GM12878 (cell line): ENCODE data around the gene CHD9. TPM values are rescaled to one million over a fixed set of nuclear protein-coding genes. Genes with fewer than 3 reads are reported as not detected.

Experiments
- CBFB ChIP-seq: IDR thresholded peaks from 2 replicates; pipeline ENCODE4 v1.6.1; 2016; ENCODE audit warnings: antibody characterized with exemption, low read depth
- EED ChIP-seq: sonication (generic); IDR thresholded peaks from 2 replicates; pipeline ENCODE4 v1.6.1; 2016; ENCODE audit warnings: antibody characterized with exemption, low read depth
- EGR1 ChIP-seq, 2 experiments: IDR thresholded peaks; 1 replicate in 1 of 2; 2 replicates in 1 of 2; pipeline ENCODE4 v1.6.1; 2011 to 2012; ENCODE audit warnings: low read depth in 2 of 2, low read length in 2 of 2, borderline replicate concordance in 1 of 2, mild to moderate bottlenecking in 1 of 2, moderate library complexity in 1 of 2
- NBN ChIP-seq: fragments of 450-650 bp; IDR thresholded peaks from 2 replicates; pipeline ENCODE4 v1.6.1; 2016
- RCOR1 ChIP-seq: conservative IDR thresholded peaks from 2 replicates; pipeline ENCODE4 v1.6.1; 2012; ENCODE audit warnings: low read depth, low read length, improper control_type of control experiment
- SREBF1 ChIP-seq: IDR thresholded peaks from 2 replicates; pipeline ENCODE4 v1.6.1; 2012; ENCODE audit warnings: mild to moderate bottlenecking, low read length
- TAF1 ChIP-seq: IDR thresholded peaks from 2 replicates; pipeline ENCODE4 v1.6.1; 2011; ENCODE audit warnings: mild to moderate bottlenecking, low read depth, low read length, borderline replicate concordance
- polyA plus RNA-seq, 11 experiments: library from polyadenylated mRNA; depleted of rRNA in 4 of 11; unstranded in 6 of 11; stranded (reverse) in 5 of 11; fragments of >200 nt; fragmentation: Nextera tagmentation in 4 of 11; fragmentation: Illumina TruSeq in 1 of 11; extraction: Ambion mirVana in 4 of 11; extraction: Trizol in 1 of 11; gene quantifications; 1 replicate in 1 of 11; 2 replicates in 10 of 11; pipeline versions ENCODE4 v1.2.1 to v1.2.3, GENCODE V29; 2011 to 2016; ENCODE audit warnings: inconsistent platforms in 2 of 11, missing spikeins in 2 of 11, low read depth in 1 of 11
- total RNA-seq, 4 experiments: library from RNA; depleted of rRNA in 3 of 4; stranded (reverse); fragments of >200 nt in 3 of 4; fragmentation: Illumina TruSeq in 1 of 4; extraction: Trizol in 1 of 4; gene quantifications; 2 replicates each; pipeline versions ENCODE4 v1.2.1 to v1.2.3, GENCODE V29; 2013 to 2021
- TF ChIP-seq, protein P1 (sequence below): IDR thresholded peaks from 2 replicates; pipeline ENCODE4 v1.6.1; 2012; ENCODE audit warnings: improper control_type of control experiment, low read depth, low read length; ENCODE audit not compliant: insufficient replicate concordance
- TF ChIP-seq, protein P2 (sequence below): fragments of 450-650 bp; formaldehyde crosslinking; IDR thresholded peaks from 2 replicates; pipeline ENCODE4 v1.4.0; 2022; ENCODE audit warnings: mild to moderate bottlenecking, moderate library complexity

Gene CHD9
- total and polyA plus RNA-seq, 10 of the 15 experiments (the other 5 are each of a cell fraction or from before 2014, with no cell fraction given), result 29.2 to 95.7 (median 54.3) TPM

DNA sequence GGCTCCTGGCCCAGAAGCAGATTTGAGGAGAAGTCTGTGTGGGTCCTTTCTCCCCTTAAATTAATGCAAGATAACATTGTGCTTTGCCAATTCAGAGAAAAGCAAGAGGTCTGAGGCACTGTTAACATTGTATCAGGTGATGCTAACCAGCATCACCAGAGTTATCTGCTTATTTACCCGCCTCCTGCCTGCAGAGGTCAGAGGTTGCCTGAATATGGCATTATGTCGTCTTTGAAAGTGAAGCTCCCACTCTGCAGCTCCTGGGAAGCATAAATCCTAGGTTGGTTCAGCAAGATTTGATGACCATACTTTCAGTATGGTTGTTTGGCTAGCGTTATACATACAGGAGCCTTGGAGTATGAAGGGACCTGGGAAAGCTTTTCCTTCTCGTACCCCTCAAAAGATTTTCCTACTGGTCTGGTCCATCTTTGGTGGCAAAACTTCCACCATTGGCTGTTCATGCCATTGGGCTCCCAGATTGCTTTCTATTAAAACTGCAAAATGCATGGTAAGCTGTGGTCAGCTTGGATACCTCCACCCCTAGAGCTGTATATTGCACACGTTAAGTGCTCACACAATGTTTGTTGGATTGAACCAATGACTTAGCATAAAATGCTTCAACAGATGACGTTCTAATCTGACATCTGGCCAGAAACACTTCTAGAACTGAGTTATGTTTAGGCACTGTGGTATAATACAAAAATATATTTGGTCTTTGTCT, 24.1 kb downstream of the CHD9 start (continued):
- TF ChIP-seq TAF1, result no peak
- no peak for TF ChIP-seq NBN
- TF ChIP-seq EED, result no peak
- no peak for TF ChIP-seq RCOR1
- no peak for TF ChIP-seq SREBF1
- no peak for TF ChIP-seq CBFB
- no peak for TF ChIP-seq EGR1 (IDR thresholded peaks at IDR 0.05; ENCODE audit: borderline replicate concordance in 1 of 2, low read depth in 2 of 2, low read length in 2 of 2)
- TF ChIP-seq, protein P1, sequence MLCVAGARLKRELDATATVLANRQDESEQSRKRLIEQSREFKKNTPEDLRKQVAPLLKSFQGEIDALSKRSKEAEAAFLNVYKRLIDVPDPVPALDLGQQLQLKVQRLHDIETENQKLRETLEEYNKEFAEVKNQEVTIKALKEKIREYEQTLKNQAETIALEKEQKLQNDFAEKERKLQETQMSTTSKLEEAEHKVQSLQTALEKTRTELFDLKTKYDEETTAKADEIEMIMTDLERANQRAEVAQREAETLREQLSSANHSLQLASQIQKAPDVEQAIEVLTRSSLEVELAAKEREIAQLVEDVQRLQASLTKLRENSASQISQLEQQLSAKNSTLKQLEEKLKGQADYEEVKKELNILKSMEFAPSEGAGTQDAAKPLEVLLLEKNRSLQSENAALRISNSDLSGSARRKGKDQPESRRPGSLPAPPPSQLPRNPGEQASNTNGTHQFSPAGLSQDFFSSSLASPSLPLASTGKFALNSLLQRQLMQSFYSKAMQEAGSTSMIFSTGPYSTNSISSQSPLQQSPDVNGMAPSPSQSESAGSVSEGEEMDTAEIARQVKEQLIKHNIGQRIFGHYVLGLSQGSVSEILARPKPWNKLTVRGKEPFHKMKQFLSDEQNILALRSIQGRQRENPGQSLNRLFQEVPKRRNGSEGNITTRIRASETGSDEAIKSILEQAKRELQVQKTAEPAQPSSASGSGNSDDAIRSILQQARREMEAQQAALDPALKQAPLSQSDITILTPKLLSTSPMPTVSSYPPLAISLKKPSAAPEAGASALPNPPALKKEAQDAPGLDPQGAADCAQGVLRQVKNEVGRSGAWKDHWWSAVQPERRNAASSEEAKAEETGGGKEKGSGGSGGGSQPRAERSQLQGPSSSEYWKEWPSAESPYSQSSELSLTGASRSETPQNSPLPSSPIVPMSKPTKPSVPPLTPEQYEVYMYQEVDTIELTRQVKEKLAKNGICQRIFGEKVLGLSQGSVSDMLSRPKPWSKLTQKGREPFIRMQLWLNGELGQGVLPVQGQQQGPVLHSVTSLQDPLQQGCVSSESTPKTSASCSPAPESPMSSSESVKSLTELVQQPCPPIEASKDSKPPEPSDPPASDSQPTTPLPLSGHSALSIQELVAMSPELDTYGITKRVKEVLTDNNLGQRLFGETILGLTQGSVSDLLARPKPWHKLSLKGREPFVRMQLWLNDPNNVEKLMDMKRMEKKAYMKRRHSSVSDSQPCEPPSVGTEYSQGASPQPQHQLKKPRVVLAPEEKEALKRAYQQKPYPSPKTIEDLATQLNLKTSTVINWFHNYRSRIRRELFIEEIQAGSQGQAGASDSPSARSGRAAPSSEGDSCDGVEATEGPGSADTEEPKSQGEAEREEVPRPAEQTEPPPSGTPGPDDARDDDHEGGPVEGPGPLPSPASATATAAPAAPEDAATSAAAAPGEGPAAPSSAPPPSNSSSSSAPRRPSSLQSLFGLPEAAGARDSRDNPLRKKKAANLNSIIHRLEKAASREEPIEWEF, result no peak
- TF ChIP-seq, protein P2, sequence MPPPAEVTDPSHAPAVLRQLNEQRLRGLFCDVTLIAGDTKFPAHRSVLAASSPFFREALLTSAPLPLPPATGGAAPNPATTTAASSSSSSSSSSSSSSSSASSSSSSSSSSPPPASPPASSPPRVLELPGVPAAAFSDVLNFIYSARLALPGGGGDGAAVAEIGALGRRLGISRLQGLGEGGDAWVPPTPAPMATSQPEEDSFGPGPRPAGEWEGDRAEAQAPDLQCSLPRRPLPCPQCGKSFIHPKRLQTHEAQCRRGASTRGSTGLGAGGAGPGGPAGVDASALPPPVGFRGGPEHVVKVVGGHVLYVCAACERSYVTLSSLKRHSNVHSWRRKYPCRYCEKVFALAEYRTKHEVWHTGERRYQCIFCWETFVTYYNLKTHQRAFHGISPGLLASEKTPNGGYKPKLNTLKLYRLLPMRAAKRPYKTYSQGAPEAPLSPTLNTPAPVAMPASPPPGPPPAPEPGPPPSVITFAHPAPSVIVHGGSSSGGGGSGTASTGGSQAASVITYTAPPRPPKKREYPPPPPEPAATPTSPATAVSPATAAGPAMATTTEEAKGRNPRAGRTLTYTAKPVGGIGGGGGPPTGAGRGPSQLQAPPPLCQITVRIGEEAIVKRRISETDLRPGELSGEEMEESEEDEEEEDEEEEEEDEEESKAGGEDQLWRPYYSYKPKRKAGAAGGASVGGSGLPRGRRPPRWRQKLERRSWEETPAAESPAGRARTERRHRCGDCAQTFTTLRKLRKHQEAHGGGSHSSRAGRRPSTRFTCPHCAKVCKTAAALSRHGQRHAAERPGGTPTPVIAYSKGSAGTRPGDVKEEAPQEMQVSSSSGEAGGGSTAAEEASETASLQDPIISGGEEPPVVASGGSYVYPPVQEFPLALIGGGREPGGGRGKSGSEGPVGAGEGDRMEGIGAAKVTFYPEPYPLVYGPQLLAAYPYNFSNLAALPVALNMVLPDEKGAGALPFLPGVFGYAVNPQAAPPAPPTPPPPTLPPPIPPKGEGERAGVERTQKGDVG, result no peak
- TF ChIP-seq, all 136 proteins: peak for 0
